HG03280 (cell line): ENCODE data around the gene GABARAPL2.
A peak's percentile ranks its signal among the peaks of the same experiment; 100 is the strongest.

Experiments
- ATAC-seq: cut with Tn5 transposase; IDR thresholded peaks from one replicate; pipeline ENCODE4 v1.9.1; 2021; ENCODE audit warnings: mild to moderate bottlenecking, moderate library complexity; ENCODE audit not compliant: unreplicated experiment

The GABARAPL2 gene

GRCh38 chr16:75552951-75553350 is 13.2 kb upstream of the GABARAPL2 start:
- no peak for ATAC-seq

- peak; percentile 14 for ATAC-seq
These were observed 10.9 kb upstream of the GABARAPL2 start for GRCh38 chr16:75555213-75555706.

- ATAC-seq, result peak; percentile 98
These were observed 10.3 kb upstream of the GABARAPL2 start, which contains the start of gene TMEM231 for GRCh38 chr16:75555707-75556430. TSS of gene TMEM231 (minus strand) at chr16:75556252. CDS start at chr16:75556209, 43 bp downstream.

- no peak for ATAC-seq
These were observed 9.7 kb upstream of the GABARAPL2 start for GRCh38 chr16:75556431-75556950.

- ATAC-seq, result no peak
These were observed 7.3 kb upstream of the GABARAPL2 start for GRCh38 chr16:75558846-75559401.

- no peak for ATAC-seq
These were observed 6.4 kb upstream of the GABARAPL2 start for GRCh38 chr16:75559564-75560372.

GRCh38 chr16:75565640-75566039 is 539 bp upstream of the GABARAPL2 start:
- peak; percentile 6 for ATAC-seq

- ATAC-seq, result peak; percentile 3
These were observed 628 bp downstream of the GABARAPL2 start for GRCh38 chr16:75566758-75567255.

GRCh38 chr16:75567911-75568310 is 1.7 kb downstream of the GABARAPL2 start:
- no peak for ATAC-seq

- ATAC-seq, result no peak
These were observed 4.4 kb downstream of the GABARAPL2 start for GRCh38 chr16:75570396-75571065.

- no peak for ATAC-seq
These were observed 6.8 kb downstream of the GABARAPL2 start for GRCh38 chr16:75572864-75573542.

- ATAC-seq, result no peak
These were observed 7.8 kb downstream of the GABARAPL2 start for GRCh38 chr16:75573955-75574354.

- ATAC-seq, result no peak
These were observed 9.8 kb downstream of the GABARAPL2 start for GRCh38 chr16:75575958-75576357.

GRCh38 chr16:75576384-75576811 is 10.2 kb downstream of the GABARAPL2 start:
- no peak for ATAC-seq

GRCh38 chr16:75578212-75578611 is 12.0 kb downstream of the GABARAPL2 start:
- no peak for ATAC-seq

- no peak for ATAC-seq
These were observed 12.5 kb downstream of the GABARAPL2 start for GRCh38 chr16:75578725-75579124.

- no peak for ATAC-seq
These were observed 13.2 kb downstream of the GABARAPL2 start for GRCh38 chr16:75579281-75579834.

GRCh38 chr16:75584108-75584507 is 17.9 kb downstream of the GABARAPL2 start:
- peak; percentile 59 for ATAC-seq

- no peak for ATAC-seq
These were observed 22.5 kb downstream of the GABARAPL2 start for GRCh38 chr16:75588716-75589115.

GRCh38 chr16:75589306-75589705 is 23.1 kb downstream of the GABARAPL2 start:
- ATAC-seq, result no peak
